Measurements from ENCODE around the gene FOXR1. TPM values are rescaled to one million over a fixed set of nuclear protein-coding genes. Genes with fewer than 3 reads are reported as not detected.
A peak's percentile ranks its signal among the peaks of the same experiment; 100 is the strongest.

Gene FOXR1
- total RNA-seq, 1 experiment from 2014 or later = not detected

DNA sequence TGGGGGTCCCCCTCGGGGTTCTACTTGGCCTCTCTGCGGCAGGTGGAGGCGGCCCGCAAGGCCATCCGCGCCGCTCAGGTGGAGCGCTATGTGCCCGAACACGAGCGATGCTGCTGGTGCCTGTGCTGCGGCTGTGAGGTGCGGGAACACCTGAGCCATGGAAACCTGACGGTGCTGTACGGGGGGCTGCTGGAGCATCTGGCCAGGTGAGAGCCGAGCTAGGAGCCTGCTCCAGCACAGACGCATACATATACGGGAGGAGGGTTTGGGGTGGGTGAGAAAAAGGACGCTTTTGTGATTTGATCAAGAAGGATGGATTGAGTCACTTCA lies 26.8 kb downstream of the FOXR1 start:
- peaks cover 3% of the 10 kb centered on the region for H3K9me3 Mint-ChIP-seq
- TF ChIP-seq RELA (CRISPR knock-in tag; IDR thresholded peaks at IDR 0.05; ENCODE audit: borderline replicate concordance) (no peak), STAT6 (CRISPR knock-in tag; conservative IDR thresholded peaks at IDR 0.05; ENCODE audit: low read depth) (no peak), SP1 (CRISPR knock-in tag; conservative IDR thresholded peaks at IDR 0.05) (no peak), TEAD1 (CRISPR knock-in tag; IDR thresholded peaks at IDR 0.05) (no peak), KAT7 (CRISPR knock-in tag; IDR thresholded peaks at IDR 0.05; ENCODE audit: borderline replicate concordance) (0 out of 2 replicates have a peak, but pooled peaks have one; percentile 25), HMGA2 (CRISPR knock-in tag; IDR thresholded peaks at IDR 0.05) (no peak), ZNF138 (CRISPR knock-in tag; conservative IDR thresholded peaks at IDR 0.05) (peak; percentile 84; the same call in 1 of the 2 replicates)
- TF ChIP-seq, protein P1, sequence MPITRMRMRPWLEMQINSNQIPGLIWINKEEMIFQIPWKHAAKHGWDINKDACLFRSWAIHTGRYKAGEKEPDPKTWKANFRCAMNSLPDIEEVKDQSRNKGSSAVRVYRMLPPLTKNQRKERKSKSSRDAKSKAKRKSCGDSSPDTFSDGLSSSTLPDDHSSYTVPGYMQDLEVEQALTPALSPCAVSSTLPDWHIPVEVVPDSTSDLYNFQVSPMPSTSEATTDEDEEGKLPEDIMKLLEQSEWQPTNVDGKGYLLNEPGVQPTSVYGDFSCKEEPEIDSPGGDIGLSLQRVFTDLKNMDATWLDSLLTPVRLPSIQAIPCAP (CRISPR knock-in tag; IDR thresholded peaks at IDR 0.05) = 0 out of 2 replicates have a peak, but pooled peaks have one; percentile 13
- TF ChIP-seq, protein P2, sequence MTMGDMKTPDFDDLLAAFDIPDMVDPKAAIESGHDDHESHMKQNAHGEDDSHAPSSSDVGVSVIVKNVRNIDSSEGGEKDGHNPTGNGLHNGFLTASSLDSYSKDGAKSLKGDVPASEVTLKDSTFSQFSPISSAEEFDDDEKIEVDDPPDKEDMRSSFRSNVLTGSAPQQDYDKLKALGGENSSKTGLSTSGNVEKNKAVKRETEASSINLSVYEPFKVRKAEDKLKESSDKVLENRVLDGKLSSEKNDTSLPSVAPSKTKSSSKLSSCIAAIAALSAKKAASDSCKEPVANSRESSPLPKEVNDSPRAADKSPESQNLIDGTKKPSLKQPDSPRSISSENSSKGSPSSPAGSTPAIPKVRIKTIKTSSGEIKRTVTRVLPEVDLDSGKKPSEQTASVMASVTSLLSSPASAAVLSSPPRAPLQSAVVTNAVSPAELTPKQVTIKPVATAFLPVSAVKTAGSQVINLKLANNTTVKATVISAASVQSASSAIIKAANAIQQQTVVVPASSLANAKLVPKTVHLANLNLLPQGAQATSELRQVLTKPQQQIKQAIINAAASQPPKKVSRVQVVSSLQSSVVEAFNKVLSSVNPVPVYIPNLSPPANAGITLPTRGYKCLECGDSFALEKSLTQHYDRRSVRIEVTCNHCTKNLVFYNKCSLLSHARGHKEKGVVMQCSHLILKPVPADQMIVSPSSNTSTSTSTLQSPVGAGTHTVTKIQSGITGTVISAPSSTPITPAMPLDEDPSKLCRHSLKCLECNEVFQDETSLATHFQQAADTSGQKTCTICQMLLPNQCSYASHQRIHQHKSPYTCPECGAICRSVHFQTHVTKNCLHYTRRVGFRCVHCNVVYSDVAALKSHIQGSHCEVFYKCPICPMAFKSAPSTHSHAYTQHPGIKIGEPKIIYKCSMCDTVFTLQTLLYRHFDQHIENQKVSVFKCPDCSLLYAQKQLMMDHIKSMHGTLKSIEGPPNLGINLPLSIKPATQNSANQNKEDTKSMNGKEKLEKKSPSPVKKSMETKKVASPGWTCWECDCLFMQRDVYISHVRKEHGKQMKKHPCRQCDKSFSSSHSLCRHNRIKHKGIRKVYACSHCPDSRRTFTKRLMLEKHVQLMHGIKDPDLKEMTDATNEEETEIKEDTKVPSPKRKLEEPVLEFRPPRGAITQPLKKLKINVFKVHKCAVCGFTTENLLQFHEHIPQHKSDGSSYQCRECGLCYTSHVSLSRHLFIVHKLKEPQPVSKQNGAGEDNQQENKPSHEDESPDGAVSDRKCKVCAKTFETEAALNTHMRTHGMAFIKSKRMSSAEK (CRISPR knock-in tag; IDR thresholded peaks at IDR 0.05; ENCODE audit: borderline replicate concordance) = no peak
- peaks cover 26% of the 10 kb centered on the region for H3K4me1 Mint-ChIP-seq
- H3K27me3 Mint-ChIP-seq (ENCODE audit: low read depth) = no peaks in the 10 kb centered on the region
- peaks cover 41% of the 10 kb centered on the region for H3K36me3 Mint-ChIP-seq
- ATAC-seq = peak; percentile 40
- ChIA-PET CTCF (interaction anchor here (0.6 to 2.8 kb wide), 7 partner anchors 9 to 146 kb away, joined by 3 to 12 read pairs (median 3); partner anchors contain the start of genes HYOU1 and UPK2), POLR2A (interaction anchor here (0.5 to 1.0 kb wide), 4 partner anchors 9 to 58 kb away, joined by 3 to 9 read pairs (median 4); partner anchors contain the start of gene HYOU1)
- peak overlapping the region; percentile 99 for H3K4me3 Mint-ChIP-seq
- DNase-seq (ENCODE audit: low spot score) = no peak
- peak overlapping the region; percentile 98 for H3K27ac Mint-ChIP-seq

- POLR2A ChIA-PET = interaction anchor here (1.0 kb wide), 1 partner anchor 9 kb away, joined by 9 read pairs; no protein-coding TSS in a partner anchor
- DNase-seq (ENCODE audit: low spot score) = no peak
- Mint-ChIP-seq H3K9me3 (no peaks in the 10 kb centered on the region), H3K36me3 (peaks cover 39% of the 10 kb centered on the region), H3K4me1 (peaks cover 26% of the 10 kb centered on the region), H3K27ac (peak overlapping the region; percentile 98), H3K4me3 (peak overlapping the region; percentile 99), H3K27me3 (ENCODE audit: low read depth) (no peaks in the 10 kb centered on the region)
- CTCF ChIA-PET = interaction anchor here (0.6 to 2.8 kb wide), 4 partner anchors 17 to 146 kb away, joined by 3 to 12 read pairs (median 6); partner anchors contain the start of gene UPK2
- ATAC-seq = no peak
- no peak for TF ChIP-seq CREB1 (CRISPR knock-in tag; IDR thresholded peaks at IDR 0.05)
- TF ChIP-seq, protein P3, sequence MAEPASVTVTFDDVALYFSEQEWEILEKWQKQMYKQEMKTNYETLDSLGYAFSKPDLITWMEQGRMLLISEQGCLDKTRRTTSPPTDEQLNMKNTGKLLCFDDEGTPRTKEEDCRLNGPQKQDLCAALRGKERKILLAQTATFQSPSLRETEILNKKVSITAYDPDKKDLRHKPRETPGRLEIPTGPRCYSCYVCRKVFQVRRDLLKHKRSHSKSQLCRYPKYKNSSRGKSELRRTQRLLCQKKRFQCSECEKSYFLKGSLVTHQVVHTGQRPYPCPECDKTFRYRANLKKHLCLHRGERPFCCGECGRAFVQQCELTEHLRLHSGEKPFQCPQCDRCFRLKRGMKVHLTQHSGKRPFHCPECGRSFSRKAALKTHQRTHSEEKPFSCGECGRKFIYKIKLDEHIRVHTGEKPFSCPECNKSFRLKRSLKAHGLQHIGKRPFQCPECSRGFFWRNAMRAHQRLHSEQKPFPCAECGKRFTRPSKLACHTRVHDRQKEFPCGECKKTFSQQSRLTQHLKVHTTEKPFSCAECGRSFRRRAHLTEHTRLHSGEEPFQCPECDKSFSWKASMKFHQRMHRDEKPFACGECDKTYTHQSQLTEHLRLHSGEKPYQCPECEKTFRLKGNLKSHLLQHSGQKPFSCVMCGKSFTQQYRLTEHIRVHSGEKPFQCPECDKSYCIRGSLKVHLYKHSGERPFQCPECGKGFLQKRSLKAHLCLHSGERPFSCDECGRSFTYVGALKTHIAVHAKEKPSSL (CRISPR knock-in tag; conservative IDR thresholded peaks at IDR 0.05) = no peak
- TF ChIP-seq ZNF121 (CRISPR knock-in tag; IDR thresholded peaks at IDR 0.05) = no peak
- no peak for TF ChIP-seq PRRX2 (CRISPR knock-in tag; IDR thresholded peaks at IDR 0.05)
- no peak for TF ChIP-seq ARID4B (CRISPR knock-in tag; IDR thresholded peaks at IDR 0.05; ENCODE audit: borderline replicate concordance)
- TF ChIP-seq USF1 (CRISPR knock-in tag; IDR thresholded peaks at IDR 0.05) = no peak
- TF ChIP-seq NR1H2 (CRISPR knock-in tag; IDR thresholded peaks at IDR 0.05) = no peak
- TF ChIP-seq TCF7 (CRISPR knock-in tag; IDR thresholded peaks at IDR 0.05; ENCODE audit: low read depth) = no peak
- no peak for TF ChIP-seq SMAD3 (CRISPR knock-in tag; IDR thresholded peaks at IDR 0.05; ENCODE audit: borderline replicate concordance)
- no peak for TF ChIP-seq SMAD4 (CRISPR knock-in tag; IDR thresholded peaks at IDR 0.05)
Observed at GRCh38 chr11:118998822-118999221, 27.3 kb downstream of the FOXR1 start.

Measured in WTC11 (cell line).